Caki2 (cell line): ENCODE measurements around the gene DUSP8. TPM values are rescaled to one million over a fixed set of nuclear protein-coding genes. Genes with fewer than 3 reads are reported as not detected.
"Not testable (repeated sequence)": the region's sequence is repeated elsewhere in the genome, so short reads cannot be mapped to it uniquely, and the experiment has no call there.

Experiments
- DNase-seq: peaks from one replicate; pipeline ENCODE4 v3.0.0-alpha.2; 2015; ENCODE audit warnings: low read depth
- in situ Hi-C: cut with HindIII; loops from 2 replicates; pipeline ENCODE4 v1.10.0; 2016; ENCODE audit warnings: low sequenced_read_pairs, low pct_unique_long_range_greater_than_20kb, mixed read lengths
- total RNA-seq: library from RNA; depleted of rRNA; stranded (reverse); fragments of >200 nt; shearing (Covaris generic); gene quantifications from 2 replicates; pipeline ENCODE4 v1.2.3, GENCODE V29; 2014; ENCODE audit warnings: low replicate concordance; rRNA removed

The DUSP8 gene, protein sequence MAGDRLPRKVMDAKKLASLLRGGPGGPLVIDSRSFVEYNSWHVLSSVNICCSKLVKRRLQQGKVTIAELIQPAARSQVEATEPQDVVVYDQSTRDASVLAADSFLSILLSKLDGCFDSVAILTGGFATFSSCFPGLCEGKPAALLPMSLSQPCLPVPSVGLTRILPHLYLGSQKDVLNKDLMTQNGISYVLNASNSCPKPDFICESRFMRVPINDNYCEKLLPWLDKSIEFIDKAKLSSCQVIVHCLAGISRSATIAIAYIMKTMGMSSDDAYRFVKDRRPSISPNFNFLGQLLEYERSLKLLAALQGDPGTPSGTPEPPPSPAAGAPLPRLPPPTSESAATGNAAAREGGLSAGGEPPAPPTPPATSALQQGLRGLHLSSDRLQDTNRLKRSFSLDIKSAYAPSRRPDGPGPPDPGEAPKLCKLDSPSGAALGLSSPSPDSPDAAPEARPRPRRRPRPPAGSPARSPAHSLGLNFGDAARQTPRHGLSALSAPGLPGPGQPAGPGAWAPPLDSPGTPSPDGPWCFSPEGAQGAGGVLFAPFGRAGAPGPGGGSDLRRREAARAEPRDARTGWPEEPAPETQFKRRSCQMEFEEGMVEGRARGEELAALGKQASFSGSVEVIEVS
- total RNA-seq: 0.07 and 1.2 TPM in 2 replicates

DNA sequence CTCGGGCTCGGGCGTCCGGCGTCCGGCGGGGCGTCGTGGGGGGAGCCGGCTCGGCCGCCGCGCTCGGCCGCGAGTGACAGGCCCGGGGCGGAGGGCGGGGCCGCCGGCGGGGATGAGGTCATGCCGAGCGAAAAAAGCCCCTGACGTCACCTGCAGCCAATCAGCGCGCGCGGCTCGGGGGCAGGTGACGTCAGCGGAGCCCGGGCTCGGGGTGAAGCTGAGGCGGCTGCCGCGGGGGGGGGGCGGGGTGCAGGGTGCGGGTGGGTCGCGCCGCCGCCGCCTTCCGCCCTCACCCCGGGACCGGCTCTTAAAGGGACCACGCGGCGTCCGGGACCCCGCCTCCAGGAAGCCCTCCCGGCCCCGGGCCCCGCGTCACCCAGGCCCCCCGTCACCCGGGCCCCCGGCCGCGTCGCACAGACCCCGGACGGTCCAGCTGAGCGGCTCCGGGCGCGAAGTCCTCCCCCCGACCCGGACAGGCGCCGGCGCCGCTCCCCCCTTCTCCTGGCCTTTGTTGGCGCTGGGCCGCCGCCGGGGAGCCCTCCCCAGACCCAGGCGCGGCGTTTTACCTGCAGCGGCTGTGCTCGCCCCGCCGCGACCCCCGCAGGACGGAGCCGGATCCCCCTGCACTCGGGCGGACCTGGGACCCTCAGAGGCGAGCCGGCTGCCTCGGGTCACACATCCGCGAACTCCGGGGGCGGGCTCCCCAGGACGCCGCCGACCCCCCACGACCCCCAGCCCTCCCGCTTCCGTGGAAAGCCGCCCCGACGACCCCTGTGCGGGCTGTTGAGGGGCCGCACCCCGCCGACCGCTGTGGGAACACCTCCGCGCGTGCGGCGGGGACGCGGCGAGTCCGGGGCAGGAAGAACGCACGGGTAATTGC is at the start of gene DUSP8:
TSS of gene DUSP8 (minus strand) at position 75 of the 880 bp plus-strand sequence. CDS start 6,445 bp downstream, outside the sequence.
- in situ Hi-C loops: no loop called here
- DNase-seq: peak; percentile 76

DNA sequence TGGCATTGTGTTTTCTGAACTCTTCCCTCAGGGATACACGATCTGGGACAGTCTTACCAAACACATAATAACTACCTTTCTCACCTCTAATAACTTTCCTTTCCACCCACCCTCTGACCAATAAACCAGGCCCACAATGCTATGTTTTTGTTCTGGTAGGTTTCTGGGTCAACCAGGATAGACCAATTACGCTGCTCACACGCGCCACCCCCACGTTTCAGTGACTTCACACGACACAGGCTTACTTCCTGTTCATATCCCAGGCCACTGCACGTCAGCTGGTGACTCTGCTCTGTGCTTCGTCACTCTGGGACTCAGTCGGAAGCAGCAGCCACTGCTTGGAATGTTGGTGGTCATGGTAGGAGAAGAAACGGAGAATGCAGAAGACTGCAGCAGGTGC is 47.4 kb upstream of the DUSP8 start:
- in situ Hi-C loops: no loop called here
- DNase-seq: no peak

DNA sequence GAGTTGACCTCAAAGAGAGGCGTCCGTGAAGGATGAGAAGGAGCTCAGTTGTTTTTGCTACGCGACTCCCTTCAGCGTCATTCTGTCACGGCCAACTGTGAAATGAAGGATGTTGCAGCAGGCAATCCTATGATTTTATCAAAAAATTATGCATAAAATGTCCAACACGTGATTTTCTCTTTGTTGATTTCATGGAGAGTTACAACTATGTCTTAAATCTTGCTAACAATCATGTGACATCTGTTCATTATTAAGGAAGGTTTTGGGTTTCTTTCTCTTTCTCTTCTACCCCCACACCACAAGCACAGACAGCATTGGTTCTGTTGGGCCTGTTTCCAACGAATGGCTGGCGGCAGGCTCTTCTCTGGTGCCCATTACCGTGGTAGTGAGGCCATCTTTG is 46.2 kb upstream of the DUSP8 start:
- DNase-seq: no peak
- in situ Hi-C loops: no loop called here

DNA sequence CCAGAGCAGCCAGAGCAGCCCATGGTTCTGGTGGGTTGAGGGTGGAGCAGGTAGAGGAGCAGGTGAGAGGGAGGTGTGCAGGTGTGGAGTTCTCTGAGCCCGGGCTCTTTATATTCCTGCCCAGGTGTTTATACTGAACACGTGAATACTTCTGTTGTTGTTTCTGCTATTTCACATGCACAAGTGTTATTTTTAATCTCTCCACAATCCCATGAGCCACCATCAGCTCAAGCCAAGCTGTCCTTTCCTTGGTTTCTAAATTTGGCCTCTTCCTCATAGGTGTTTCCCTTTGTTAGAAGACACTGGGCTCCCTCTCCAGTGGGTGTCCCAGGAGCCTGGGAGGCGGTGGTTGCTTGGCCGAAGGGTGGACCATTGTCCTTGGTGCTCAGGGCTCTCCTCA is 36.3 kb upstream of the DUSP8 start, which contains the start of gene KRTAP5-3:
TSS of gene KRTAP5-3 (minus strand) at position 101 of the 400 bp plus-strand sequence. CDS start at position 23, 78 bp downstream.
- no peak for DNase-seq
- in situ Hi-C loops: no loop called here

DNA sequence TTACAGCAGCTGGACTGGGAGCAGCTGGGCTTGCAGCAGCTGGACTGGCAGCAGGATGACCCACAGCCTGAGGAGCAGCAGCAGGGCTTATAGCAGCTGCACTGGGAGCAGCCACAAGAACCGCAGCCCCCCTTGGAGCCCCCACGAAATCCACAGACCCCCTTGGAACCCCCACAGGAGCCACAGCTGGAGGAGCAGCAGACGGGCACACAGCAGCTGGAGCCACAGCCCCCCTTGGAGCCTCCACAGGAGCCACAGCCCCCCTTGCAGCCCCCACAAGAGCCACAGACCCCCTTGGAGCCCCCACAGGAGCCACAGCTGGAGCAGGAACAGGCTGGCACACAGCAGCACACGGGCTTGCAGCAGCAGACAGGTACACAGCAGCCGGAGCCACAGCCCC is 35.8 kb upstream of the DUSP8 start:
- in situ Hi-C loops, DNase-seq: not testable (repeated sequence)

DNA sequence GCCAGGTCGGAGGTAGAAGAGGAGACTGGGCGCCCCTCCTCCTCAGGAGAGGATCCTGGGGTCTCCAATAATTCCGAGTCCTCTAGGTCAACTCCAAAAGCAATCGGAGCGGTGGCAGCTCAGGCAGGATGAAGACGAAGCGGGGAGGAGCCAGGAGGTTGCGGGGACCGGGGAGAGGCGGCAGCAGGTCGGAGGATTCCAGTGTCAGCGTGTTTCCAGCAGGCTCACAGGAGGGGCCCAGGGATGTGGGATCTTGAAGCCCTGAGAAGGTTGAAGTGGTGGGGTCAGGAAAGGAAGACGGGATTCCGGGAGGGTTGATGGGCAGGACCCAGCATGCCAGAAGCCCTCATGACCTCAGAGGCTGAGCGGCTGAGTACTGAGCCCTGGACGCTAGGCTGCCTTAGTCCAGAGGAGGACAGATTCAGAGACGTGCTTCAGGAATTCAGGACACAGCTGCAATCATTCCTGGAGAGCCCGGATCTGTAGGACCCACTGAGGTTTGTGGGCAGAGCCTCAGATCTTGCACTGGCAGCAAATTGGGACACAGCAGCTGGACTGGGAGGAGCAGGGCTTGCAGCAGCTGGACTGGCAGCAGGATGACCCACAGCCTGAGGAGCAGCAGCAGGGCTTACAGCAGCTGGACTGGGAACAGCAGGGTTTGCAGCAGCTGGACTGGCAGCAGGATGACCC is 35.2 kb upstream of the DUSP8 start:
- DNase-seq, in situ Hi-C loops: not testable (repeated sequence)

DNA sequence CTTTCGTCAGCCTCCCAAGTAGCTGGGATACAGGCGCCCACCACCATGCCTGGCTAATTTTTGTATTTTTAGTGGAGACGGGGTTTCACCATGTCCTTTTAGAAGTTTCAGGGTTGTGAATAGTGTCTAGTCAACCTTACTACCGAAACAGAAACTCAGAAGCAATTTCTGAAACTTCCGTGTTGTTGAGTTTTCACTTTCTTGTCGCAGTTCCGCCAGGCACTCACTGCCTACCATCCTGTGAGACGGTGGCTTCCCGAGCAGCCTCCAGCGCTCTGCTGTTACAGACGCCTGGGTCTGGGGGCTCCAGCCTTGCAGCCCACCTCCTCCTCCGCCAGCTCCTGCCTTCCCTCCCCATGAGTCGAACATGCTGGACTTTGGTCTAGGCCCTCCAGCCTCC is 33.9 kb upstream of the DUSP8 start:
- DNase-seq, in situ Hi-C loops: not testable (repeated sequence)

DNA sequence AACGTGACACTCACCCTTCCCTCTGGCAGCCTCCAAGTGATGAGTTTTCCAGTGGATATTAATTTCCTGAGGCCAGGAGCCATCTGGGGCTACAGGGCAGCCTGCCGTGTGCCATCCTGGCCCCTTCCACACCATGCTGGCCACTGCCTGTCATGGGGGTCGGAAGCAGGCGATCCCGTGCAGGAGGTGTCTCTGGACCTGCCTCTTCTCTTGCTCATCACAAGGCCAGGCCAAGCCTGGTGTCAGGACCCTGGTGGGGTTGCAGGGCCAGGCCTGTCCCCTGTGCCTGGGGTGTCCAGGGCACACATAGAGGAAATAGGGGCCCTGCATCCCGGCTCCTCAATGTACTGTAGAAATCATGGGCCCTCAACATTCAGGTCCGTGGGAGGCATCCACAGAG is 32.6 kb upstream of the DUSP8 start:
- in situ Hi-C loops: no loop called here
- DNase-seq: no peak

DNA sequence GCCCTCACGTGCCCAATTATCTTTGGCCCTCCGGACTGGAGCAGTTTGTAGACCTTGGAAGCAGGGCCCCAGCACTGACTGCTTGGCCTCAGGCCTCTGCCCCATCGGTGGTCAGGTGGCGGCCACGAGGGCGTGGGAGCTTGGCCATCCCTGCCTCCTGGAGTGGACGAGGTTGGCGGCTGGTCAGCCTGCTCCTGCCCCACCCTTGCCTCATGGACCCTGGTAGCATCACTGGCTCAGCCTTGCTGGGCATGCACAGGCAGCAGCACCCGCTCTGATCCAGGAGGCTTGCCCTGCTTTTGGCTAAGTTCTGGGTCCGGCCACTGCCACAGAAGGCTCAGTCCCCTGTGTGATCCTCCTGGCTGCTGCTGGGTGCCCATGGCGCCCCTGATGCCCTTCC is 32.1 kb upstream of the DUSP8 start:
- no peak for DNase-seq
- in situ Hi-C loops: no loop called here

DNA sequence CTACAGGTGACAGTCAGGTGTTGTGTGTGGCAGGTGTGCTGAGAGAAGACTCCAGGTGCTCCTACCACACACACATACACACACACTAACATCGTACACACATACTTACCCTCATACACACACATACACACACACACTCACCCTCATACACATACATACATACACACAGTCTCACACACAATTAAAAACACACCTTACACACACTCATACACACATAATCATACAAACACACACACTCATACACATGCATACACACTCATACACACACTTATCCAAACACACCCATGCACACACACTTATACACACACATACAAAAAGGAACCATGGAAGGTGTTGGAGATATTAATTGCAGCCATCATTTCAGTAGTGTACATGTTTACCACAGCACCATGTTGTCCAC is 31.6 kb upstream of the DUSP8 start:
- no peak for DNase-seq
- in situ Hi-C loops: no loop called here

DNA sequence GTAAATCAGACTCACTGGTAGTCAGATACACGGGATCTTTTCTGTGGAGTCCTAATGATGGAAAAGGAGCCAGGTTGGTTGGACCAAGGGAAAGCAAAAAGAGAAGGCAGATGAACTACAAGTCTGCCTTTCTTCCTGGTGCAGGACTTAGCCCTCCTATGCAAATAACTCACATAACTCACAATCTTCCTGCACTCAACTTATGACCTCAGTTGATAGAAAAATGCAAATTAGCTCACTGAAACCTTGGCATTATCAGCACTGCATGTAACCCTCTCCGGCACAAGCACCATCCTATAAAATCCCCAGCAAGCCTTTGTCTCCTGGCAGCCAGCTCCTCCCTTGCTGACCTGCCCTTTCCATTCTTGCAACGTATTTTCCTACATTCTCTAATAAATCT is 29.6 kb upstream of the DUSP8 start:
- in situ Hi-C loops, DNase-seq: not testable (repeated sequence)

DNA sequence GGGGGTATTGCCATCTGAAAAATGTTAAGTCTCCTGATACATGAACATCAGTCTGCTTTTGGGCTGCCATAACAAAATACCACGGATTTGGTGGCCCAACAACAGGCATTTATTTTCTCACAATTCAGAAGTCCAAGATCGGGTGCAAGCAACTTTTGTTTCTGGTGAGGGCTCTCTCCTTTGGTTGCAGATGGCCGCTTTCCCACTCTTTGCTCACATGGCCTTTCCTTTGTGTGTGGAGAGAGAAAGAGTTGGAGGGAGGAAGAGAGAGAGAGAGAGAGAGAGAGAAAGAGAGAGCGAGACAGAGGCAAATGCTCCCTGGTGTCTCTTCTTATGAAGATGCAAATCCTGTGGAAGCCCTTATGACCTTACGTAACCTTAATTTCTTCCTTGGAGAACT is 28.6 kb upstream of the DUSP8 start:
- DNase-seq: no peak
- in situ Hi-C loops: no loop called here

DNA sequence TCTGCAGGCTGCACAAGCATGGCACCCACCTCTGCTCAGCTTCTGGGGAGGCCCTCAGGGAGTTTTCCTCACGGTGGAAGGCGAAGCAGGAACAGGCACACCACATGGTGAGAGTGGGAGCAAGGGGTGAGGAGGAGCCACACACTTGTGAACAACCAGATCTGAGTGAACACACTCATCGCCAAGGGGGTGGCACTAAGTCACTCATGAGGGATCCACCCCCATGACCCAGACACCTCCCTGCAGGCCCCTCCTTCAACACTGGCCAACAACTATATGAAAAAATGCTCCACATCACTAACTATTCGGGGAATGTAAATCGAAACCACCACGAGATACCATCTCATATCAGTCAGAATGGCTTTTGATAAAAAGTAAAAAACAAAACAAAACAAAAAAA is 26.7 kb upstream of the DUSP8 start:
- DNase-seq: no peak
- in situ Hi-C loops: no loop called here

DNA sequence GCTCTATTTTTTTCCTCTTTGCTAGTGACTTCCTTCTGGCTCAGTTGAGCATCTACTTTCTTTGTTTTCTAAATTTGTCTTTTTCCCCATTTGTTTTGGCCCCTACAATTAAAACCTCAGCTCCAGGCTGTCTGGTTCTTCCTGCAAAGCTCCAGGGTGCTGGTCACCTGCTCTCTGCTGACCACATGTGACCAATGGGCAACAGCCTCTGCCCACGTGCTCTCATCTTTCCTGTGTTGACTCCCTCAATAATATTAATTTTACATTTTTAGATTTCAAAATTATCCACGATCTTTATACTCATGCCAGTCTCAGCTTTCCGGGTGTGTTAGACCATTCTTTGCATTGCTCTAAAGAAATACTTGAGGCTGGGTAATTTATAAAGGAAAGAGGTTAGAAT is 26.3 kb upstream of the DUSP8 start:
- in situ Hi-C loops, DNase-seq: not testable (repeated sequence)

DNA sequence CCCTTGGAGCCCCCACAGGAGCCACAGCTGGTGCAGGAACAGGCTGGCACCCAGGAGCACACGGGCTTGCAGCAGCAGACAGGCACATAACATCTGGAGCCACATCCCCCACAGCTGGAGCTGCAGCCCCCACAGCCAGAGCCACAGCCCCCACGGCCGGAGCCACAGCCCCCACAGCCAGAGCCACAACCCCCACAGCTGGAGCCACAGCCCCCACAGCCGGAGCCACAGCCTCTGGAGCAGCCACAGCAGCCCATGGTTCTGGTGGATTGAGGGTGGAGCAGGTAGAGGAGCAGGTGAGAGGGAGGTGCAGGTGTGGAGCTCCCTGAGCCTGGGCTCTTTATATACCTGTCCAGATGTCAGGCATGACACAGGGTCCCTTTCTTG is 25.9 kb upstream of the DUSP8 start, which contains the start of gene KRTAP5-2:
TSS of gene KRTAP5-2 (minus strand) at position 301 of the 387 bp plus-strand sequence. CDS start at position 257, 44 bp downstream.
- in situ Hi-C loops: no loop called here

DNA sequence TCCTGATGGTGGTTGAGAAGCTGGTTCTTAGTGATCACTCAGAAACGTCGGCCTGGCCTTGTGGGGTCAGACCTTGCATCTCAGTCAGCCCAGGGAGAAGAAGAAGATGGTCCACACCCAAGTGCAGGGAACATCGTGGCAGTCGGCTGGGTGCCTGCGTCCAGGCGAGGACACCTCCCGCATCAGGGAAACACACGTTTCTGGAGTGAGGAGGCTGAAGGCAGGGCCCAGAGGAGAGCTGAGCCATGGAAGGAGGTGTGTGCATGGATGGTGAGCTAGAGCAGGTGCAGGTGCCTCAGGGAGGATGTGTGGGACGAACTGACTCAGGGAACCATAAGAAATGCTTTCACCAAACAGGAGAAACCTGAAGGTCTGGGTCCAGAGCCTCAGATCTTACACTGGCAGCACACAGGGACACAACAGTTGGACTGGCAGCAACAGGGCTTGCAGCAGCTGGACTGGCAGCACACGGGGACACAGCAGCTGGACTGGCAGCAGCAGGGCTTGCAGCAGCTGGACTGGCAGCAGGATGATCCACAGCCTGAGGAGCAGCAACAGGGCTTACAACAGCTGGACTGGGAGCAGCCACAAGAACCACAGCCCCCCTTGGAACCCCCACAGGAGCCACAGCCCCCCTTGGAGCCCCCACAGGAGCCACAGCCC is 25.4 kb upstream of the DUSP8 start:
- in situ Hi-C loops: no loop called here
- DNase-seq: no peak

More for the DNA sequence above, 25.9 kb upstream of the DUSP8 start, which contains the start of gene KRTAP5-2:
- no peak for DNase-seq

DNA sequence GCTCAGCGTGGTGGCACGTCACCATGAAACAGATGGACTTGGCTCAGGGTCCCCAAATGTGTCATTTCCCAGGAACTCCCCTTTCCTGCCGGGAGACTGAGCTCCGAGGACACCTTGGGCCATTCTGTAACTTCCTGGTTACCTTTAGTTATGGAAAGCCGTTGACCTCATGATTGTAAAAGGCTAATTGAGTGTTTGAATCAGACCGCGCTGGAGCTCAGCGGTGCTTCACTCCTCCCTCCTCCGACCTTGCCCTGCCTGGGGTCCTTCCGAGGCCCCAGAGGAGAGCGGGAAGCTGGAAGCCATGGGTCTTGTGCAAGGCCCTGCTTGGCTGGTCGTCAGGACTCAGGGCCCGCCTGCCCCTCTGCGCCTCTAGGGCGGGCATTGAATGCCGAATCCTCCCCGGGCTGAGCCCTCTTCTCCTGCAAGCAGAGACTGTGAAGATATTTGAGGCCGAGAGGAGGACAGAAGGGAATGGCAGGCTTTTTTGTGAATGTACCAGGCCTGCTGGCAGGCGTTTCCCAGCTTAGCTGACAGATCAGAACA is 24.6 kb upstream of the DUSP8 start:
- in situ Hi-C loops, DNase-seq: not testable (repeated sequence)
